ENCODE results near the gene FCGR1A. TPM values are rescaled to one million over a fixed set of nuclear protein-coding genes. Genes with fewer than 3 reads are reported as not detected.
"Not testable (repeated sequence)": the region's sequence is repeated elsewhere in the genome, so short reads cannot be mapped to it uniquely, and the experiment has no call there.

The FCGR1A gene
- total RNA-seq, 1 donor from 2014 or later = not detected

- H3K9me3 Mint-ChIP-seq; H3K36me3 Mint-ChIP-seq; H3K27me3 Mint-ChIP-seq; H3K4me1 Mint-ChIP-seq (ENCODE audit: unreplicated experiment): not testable (repeated sequence)
- DNase-seq (ENCODE audit: extremely low spot score, unreplicated experiment) = peak; percentile 75
- H3K27ac Mint-ChIP-seq = peak overlapping the region; percentile 92
- peak overlapping the region; percentile 99 for H3K4me3 Mint-ChIP-seq
- TF ChIP-seq CTCF (conservative IDR thresholded peaks at IDR 0.05) = peak; percentile 70
These were observed 10.0 kb downstream of the FCGR1A start for GRCh38 chr1:149792502-149792901.

GRCh38 chr1:149792912-149793515, 10.5 kb downstream of the FCGR1A start:
- H3K36me3 Mint-ChIP-seq; H3K4me1 Mint-ChIP-seq (ENCODE audit: unreplicated experiment); H3K9me3 Mint-ChIP-seq; H3K27me3 Mint-ChIP-seq; H3K27ac Mint-ChIP-seq: not testable (repeated sequence)
- peak; percentile 72 for TF ChIP-seq CTCF (conservative IDR thresholded peaks at IDR 0.05)
- H3K4me3 Mint-ChIP-seq = peak overlapping the region; percentile 62
- peak; percentile 82 for DNase-seq (ENCODE audit: extremely low spot score, unreplicated experiment)

- not testable (repeated sequence) for H3K27me3 Mint-ChIP-seq; H3K36me3 Mint-ChIP-seq; H3K27ac Mint-ChIP-seq; H3K9me3 Mint-ChIP-seq; H3K4me1 Mint-ChIP-seq (ENCODE audit: unreplicated experiment); DNase-seq (ENCODE audit: extremely low spot score, unreplicated experiment)
- peak overlapping the region; percentile 72 for H3K4me3 Mint-ChIP-seq
These were observed 11.4 kb downstream of the FCGR1A start for GRCh38 chr1:149793885-149794284.

GRCh38 chr1:149801628-149802027, 19.1 kb downstream of the FCGR1A start:
- H3K36me3 Mint-ChIP-seq; H3K27me3 Mint-ChIP-seq; DNase-seq (ENCODE audit: extremely low spot score, unreplicated experiment); H3K4me1 Mint-ChIP-seq (ENCODE audit: unreplicated experiment); H3K27ac Mint-ChIP-seq; H3K4me3 Mint-ChIP-seq; H3K9me3 Mint-ChIP-seq: not testable (repeated sequence)

- not testable (repeated sequence) for H3K27ac Mint-ChIP-seq; H3K4me3 Mint-ChIP-seq; H3K4me1 Mint-ChIP-seq (ENCODE audit: unreplicated experiment); H3K9me3 Mint-ChIP-seq; H3K27me3 Mint-ChIP-seq; H3K36me3 Mint-ChIP-seq; DNase-seq (ENCODE audit: extremely low spot score, unreplicated experiment)
These were observed 22.1 kb downstream of the FCGR1A start for GRCh38 chr1:149804417-149805080.

- not testable (repeated sequence) for H3K4me1 Mint-ChIP-seq (ENCODE audit: unreplicated experiment); H3K27me3 Mint-ChIP-seq; H3K36me3 Mint-ChIP-seq; DNase-seq (ENCODE audit: extremely low spot score, unreplicated experiment); H3K9me3 Mint-ChIP-seq
- peak overlapping the region; percentile 81 for H3K4me3 Mint-ChIP-seq
- peak overlapping the region; percentile 56 for H3K27ac Mint-ChIP-seq
These were observed 28.4 kb downstream of the FCGR1A start for GRCh38 chr1:149810697-149811405.

- H3K36me3 Mint-ChIP-seq; H3K4me1 Mint-ChIP-seq (ENCODE audit: unreplicated experiment); H3K9me3 Mint-ChIP-seq; H3K27me3 Mint-ChIP-seq; DNase-seq (ENCODE audit: extremely low spot score, unreplicated experiment): not testable (repeated sequence)
- H3K4me3 Mint-ChIP-seq = peak overlapping the region; percentile 94
- peak overlapping the region; percentile 99 for H3K27ac Mint-ChIP-seq
These were observed 29.0 kb downstream of the FCGR1A start for GRCh38 chr1:149811514-149811889.

- Mint-ChIP-seq H3K27ac (peak overlapping the region; percentile 99), H3K4me3 (peak overlapping the region; percentile 94)
- not testable (repeated sequence) for H3K27me3 Mint-ChIP-seq; H3K9me3 Mint-ChIP-seq; H3K36me3 Mint-ChIP-seq; H3K4me1 Mint-ChIP-seq (ENCODE audit: unreplicated experiment)
- peak; percentile 73 for DNase-seq (ENCODE audit: extremely low spot score, unreplicated experiment)
These were observed 29.7 kb downstream of the FCGR1A start for GRCh38 chr1:149811890-149812829.

GRCh38 chr1:149812893-149813801, 30.7 kb downstream of the FCGR1A start:
- H3K36me3 Mint-ChIP-seq; H3K4me1 Mint-ChIP-seq (ENCODE audit: unreplicated experiment); H3K27me3 Mint-ChIP-seq; H3K9me3 Mint-ChIP-seq; DNase-seq (ENCODE audit: extremely low spot score, unreplicated experiment): not testable (repeated sequence)
- Mint-ChIP-seq H3K4me3 (peak overlapping the region; percentile 94), H3K27ac (peak overlapping the region; percentile 99)

- DNase-seq (ENCODE audit: extremely low spot score, unreplicated experiment); H3K27ac Mint-ChIP-seq; H3K9me3 Mint-ChIP-seq; H3K36me3 Mint-ChIP-seq; H3K27me3 Mint-ChIP-seq; H3K4me1 Mint-ChIP-seq (ENCODE audit: unreplicated experiment); H3K4me3 Mint-ChIP-seq: not testable (repeated sequence)
These were observed 37.9 kb downstream of the FCGR1A start for GRCh38 chr1:149820387-149820786.
